ENCODE results near the gene SAPCD2. TPM values are rescaled to one million over a fixed set of nuclear protein-coding genes. Genes with fewer than 3 reads are reported as not detected.

SAPCD2 gene
- polyA plus RNA-seq, 1 donor (not counting 4 experiments of a cell fraction or from before 2014, with no cell fraction given), result 1.6 TPM

- FAIRE-seq (no peak), DNase-seq (ENCODE audit: low read depth, low spot score) (no peak)
- Histone ChIP-seq H3K9ac (ENCODE audit: control insufficient read depth, extremely low read depth, insufficient read depth, low read length) (no peak overlapping the region), H3K4me2 (ENCODE audit: control insufficient read depth, extremely low read depth, insufficient read depth, low read depth, low read length) (no peak overlapping the region), H3K79me2 (ENCODE audit: control insufficient read depth, insufficient read depth, low read length) (no peaks in the 10 kb centered on the region), H3K27me3 (ENCODE audit: control insufficient read depth, extremely low read depth, insufficient read depth, low read length) (no peaks in the 10 kb centered on the region), H3K4me1 (ENCODE audit: control insufficient read depth, extremely low read depth, insufficient read depth, low read length) (no peaks in the 10 kb centered on the region), H3K9me3 (ENCODE audit: control insufficient read depth, low read depth, low read length) (no peaks in the 10 kb centered on the region), H3K4me3 (ENCODE audit: control insufficient read depth in 2 of 3, extremely low read depth in 1 of 3, insufficient read depth in 2 of 3, low read depth in 1 of 3, low read length in 3 of 3) (no peak overlapping the region), H3K9me1 (ENCODE audit: control insufficient read depth, extremely low read depth, insufficient read depth, low read length) (no peaks in the 10 kb centered on the region), H3K36me3 (ENCODE audit: control insufficient read depth in 2 of 2, extremely low read depth in 1 of 2, insufficient read depth in 2 of 2, low read length in 2 of 2) (no peaks in the 10 kb centered on the region), H4K20me1 (ENCODE audit: control insufficient read depth, extremely low read depth, insufficient read depth, low read length) (no peaks in the 10 kb centered on the region), H2AFZ (ENCODE audit: control insufficient read depth, low read length) (no peak overlapping the region), H3K27ac (ENCODE audit: control insufficient read depth, insufficient read depth, low read length) (no peak overlapping the region)
- dilution Hi-C loops (cut with MboI; ENCODE audit: extremely low pct_ligation_motif_present, low sequenced_read_pairs), result no loop called here
- TF ChIP-seq EZH2 (IDR thresholded peaks at IDR 0.05; ENCODE audit: low read length) (no peak), CTCF (optimal IDR thresholded peaks at IDR 0.05 in 1 of 3, IDR thresholded peaks at IDR 0.05 in 1 of 3, conservative IDR thresholded peaks at IDR 0.05 in 1 of 3; ENCODE audit: extremely low read depth in 1 of 3, insufficient read depth in 2 of 3, low read length in 3 of 3) (no peak)
These were observed 54.8 kb downstream of the SAPCD2 start for GRCh38 chr9:137015540-137015930.

- dilution Hi-C loops (cut with MboI; ENCODE audit: extremely low pct_ligation_motif_present, low sequenced_read_pairs), result no loop called here
- Histone ChIP-seq H3K9ac (ENCODE audit: control insufficient read depth, extremely low read depth, insufficient read depth, low read length) (no peak overlapping the region), H3K4me2 (ENCODE audit: control insufficient read depth, extremely low read depth, insufficient read depth, low read depth, low read length) (no peak overlapping the region), H3K9me1 (ENCODE audit: control insufficient read depth, extremely low read depth, insufficient read depth, low read length) (no peaks in the 10 kb centered on the region), H3K27ac (ENCODE audit: control insufficient read depth, insufficient read depth, low read length) (no peak overlapping the region), H4K20me1 (ENCODE audit: control insufficient read depth, extremely low read depth, insufficient read depth, low read length) (no peaks in the 10 kb centered on the region), H3K27me3 (ENCODE audit: control insufficient read depth, extremely low read depth, insufficient read depth, low read length) (no peaks in the 10 kb centered on the region), H3K9me3 (ENCODE audit: control insufficient read depth, low read depth, low read length) (no peaks in the 10 kb centered on the region), H3K4me3 (ENCODE audit: control insufficient read depth in 2 of 3, extremely low read depth in 1 of 3, insufficient read depth in 2 of 3, low read depth in 1 of 3, low read length in 3 of 3) (no peak overlapping the region), H3K36me3 (ENCODE audit: control insufficient read depth in 2 of 2, extremely low read depth in 1 of 2, insufficient read depth in 2 of 2, low read length in 2 of 2) (no peaks in the 10 kb centered on the region), H2AFZ (ENCODE audit: control insufficient read depth, low read length) (no peak overlapping the region), H3K4me1 (ENCODE audit: control insufficient read depth, extremely low read depth, insufficient read depth, low read length) (no peaks in the 10 kb centered on the region), H3K79me2 (ENCODE audit: control insufficient read depth, insufficient read depth, low read length) (no peaks in the 10 kb centered on the region)
- DNase-seq (ENCODE audit: low read depth, low spot score) (no peak), FAIRE-seq (no peak)
- TF ChIP-seq EZH2 (IDR thresholded peaks at IDR 0.05; ENCODE audit: low read length), result no peak
- no peak for TF ChIP-seq CTCF (optimal IDR thresholded peaks at IDR 0.05 in 1 of 3, IDR thresholded peaks at IDR 0.05 in 1 of 3, conservative IDR thresholded peaks at IDR 0.05 in 1 of 3; ENCODE audit: extremely low read depth in 1 of 3, insufficient read depth in 2 of 3, low read length in 3 of 3)
These were observed 55.4 kb downstream of the SAPCD2 start for GRCh38 chr9:137014776-137015539.
